Dermis lymphatic vessel endothelial cell (primary cell): ENCODE results near the gene MCL1. TPM values are rescaled to one million over a fixed set of nuclear protein-coding genes. Genes with fewer than 3 reads are reported as not detected.

Experiments used
- total RNA-seq: library from RNA; depleted of rRNA; stranded (reverse); fragments of >200 nt; gene quantifications from 2 replicates; pipeline ENCODE4 v1.2.1, GENCODE V29; 2014

MCL1 gene
- 188 and 231 TPM in 2 replicates for total RNA-seq

GRCh38 chr1:150579110-150579944 lies at the start of gene MCL1:
Gene MCL1 (minus strand): TSS chr1:150579610. CDS start chr1:150579530, 80 bp downstream.

GRCh38 chr1:150548632-150549495 lies 30.5 kb downstream of the MCL1 start, which contains the start of gene ADAMTSL4:
Gene ADAMTSL4 (plus strand): TSS chr1:150549408. CDS start chr1:150552289, 2,881 bp downstream.

Other genes with a start within 250 kb of the MCL1 start
- gene RPRD2, start 215.5 kb downstream of the MCL1 start, total RNA-seq: 10.2 and 10.4 TPM in 2 replicates
- 6.1 and 10.7 TPM in 2 replicates for gene TARS2, start 92.2 kb downstream of the MCL1 start, total RNA-seq
- gene ECM1, start 71.5 kb downstream of the MCL1 start, total RNA-seq: 0.09 and 0.11 TPM in 2 replicates
- not detected in 2 replicates for gene FALEC, start 63.9 kb downstream of the MCL1 start, total RNA-seq
- gene ADAMTSL4, start 30.2 kb downstream of the MCL1 start, total RNA-seq: 0.11 and 0.34 TPM in 2 replicates
- gene ENSA, start 50.0 kb upstream of the MCL1 start, total RNA-seq: 87.8 and 92.9 TPM in 2 replicates
- 8.3 and 13.6 TPM in 2 replicates for gene GOLPH3L, start 117.5 kb upstream of the MCL1 start, total RNA-seq
- gene HORMAD1, start 141.3 kb upstream of the MCL1 start, total RNA-seq: 0.11 and 0.17 TPM in 2 replicates
- gene CTSS, start 186.2 kb upstream of the MCL1 start, total RNA-seq: 50.5 and 71.5 TPM in 2 replicates
- 0.77 and 1.5 TPM in 2 replicates for gene CTSK, start 228.7 kb upstream of the MCL1 start, total RNA-seq